ENCODE measurements around the gene TSBP1.

Gene TSBP1

DNA sequence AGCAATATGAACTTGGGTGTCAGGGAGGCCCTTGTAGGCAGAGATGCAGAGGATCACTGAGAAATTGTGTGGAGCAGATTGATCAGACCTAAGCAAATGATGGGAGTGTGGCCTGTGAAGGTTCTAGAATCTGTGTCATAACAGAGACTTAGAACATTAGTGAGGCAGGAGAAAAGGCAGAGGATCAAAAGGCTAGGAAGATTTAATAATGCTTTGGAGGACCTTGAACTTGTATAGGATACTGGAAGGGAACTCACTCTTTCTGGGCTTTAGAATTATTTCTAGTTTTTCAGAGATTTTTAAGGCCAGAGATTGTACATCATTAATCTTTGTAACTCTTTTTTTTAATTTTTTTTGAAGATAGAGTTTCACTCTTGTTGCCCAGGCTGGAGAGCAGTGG, at the start of gene TSBP1:
Gene TSBP1, minus strand, starts transcription at position 101 of the 400 bp plus-strand sequence. CDS start 197 bp downstream, outside the sequence.
- Histone ChIP-seq H3K27ac (no peak within 1 kb of the TSS), H3K4me3 (no peak within 1 kb of the TSS)

DNA sequence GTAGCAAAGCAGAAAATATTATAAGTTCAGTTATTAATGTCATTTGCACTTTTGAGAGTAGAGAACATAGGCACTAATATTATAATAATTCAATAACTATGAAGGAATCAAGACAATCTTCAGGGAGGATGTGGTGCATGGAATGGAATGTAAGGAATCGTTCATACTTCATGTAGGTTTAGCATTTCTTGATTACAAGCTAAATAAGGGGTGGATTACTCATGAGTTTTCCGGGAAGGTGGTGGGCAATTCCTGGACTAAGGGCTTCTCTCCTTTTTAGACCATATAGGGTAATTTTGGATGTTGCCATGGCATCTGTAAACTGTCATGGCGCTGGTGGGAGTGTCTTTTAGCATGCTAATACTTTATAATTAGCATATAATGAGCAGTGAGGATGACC, 44.3 kb upstream of the TSBP1 start:
- Histone ChIP-seq H3K27ac (no peak overlapping the region), H3K4me3 (no peak overlapping the region)

DNA sequence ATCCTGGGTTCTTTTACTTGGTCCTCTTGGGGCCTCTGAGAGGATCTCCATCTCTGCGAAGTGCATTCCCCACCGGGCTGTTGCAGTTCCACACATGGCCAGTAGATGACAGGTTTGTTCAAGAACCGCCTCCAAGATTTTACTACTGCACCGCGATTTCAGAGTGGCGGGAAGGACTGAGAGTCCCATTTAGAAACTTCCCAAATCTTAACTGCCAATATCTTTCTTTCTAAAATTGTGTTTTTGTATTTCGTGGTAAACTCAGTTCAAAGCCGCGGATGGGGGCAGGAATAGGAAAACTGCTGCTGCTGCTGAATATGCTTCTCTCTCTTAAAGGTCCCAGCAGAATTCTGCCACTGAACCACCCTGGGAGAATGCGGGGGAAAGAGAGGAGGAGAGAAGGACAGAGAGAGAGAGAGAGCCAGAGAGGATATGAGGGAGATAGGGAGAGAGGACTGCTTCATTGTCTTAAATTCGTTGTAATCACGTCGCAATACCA, 43.9 kb upstream of the TSBP1 start:
- Histone ChIP-seq H3K4me3 (no peak overlapping the region), H3K27ac (no peak overlapping the region)

GRCh38 chr6:32413427-32414047, 41.8 kb upstream of the TSBP1 start:
- Histone ChIP-seq H3K4me3 (no peak overlapping the region), H3K27ac (no peak overlapping the region)

DNA sequence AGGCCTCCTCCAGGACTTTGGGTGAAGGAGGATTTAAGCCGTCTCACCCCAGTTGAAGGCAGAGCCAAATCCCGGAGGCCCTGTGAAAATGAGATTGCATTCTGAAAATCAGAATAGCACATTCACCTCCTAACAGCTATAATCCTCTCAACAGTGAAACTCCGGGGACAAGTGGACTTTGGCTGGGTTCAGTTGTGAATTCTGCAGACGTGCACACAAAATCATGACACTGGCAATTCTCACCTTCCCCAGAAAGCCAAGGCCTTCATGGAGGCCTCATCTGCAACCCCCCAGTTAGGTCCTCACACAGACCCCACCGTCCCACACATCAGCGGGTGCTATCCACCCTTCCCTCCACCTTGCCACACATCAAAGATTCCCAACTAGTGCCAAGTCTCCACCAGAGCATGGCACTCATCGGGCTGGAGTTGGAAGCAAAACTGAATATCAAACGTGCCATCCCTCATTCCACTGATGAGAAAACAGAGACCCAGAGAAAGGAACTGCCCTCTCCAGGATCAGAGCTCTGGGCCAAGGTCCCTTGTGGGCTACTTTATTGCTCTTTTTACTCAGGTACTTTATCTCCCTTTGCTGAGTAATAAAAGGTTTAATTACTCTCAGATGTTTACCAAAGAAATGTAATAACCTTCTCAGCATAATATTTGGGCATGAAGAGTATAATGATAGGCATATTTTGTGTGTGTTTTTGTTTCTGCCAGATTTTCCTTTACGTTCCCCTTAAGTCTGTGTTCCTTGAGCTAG, 40.0 kb upstream of the TSBP1 start:
- no peak overlapping the region for H3K4me3 ChIP-seq
- H3K27ac ChIP-seq = no peak overlapping the region

DNA sequence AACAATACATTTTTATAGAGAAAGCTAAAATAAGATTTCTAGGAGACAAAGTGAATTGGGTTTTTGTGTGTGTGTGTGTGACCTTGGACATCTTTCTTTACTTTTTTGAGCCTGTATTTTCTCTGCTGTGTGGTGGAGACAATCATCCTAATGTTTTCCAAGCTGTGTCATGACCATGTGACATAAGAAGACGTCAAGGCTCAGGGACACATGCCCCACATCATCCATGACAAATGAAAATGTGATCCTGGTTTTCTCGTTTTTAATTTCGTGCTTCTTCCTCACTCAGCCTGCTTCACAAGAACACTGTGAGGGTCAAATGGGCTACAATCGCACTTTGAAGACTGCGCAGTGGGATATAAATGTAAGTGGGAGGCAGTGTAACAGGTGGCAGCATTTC, 39.2 kb upstream of the TSBP1 start:
- Histone ChIP-seq H3K27ac (no peak overlapping the region), H3K4me3 (no peak overlapping the region)

DNA sequence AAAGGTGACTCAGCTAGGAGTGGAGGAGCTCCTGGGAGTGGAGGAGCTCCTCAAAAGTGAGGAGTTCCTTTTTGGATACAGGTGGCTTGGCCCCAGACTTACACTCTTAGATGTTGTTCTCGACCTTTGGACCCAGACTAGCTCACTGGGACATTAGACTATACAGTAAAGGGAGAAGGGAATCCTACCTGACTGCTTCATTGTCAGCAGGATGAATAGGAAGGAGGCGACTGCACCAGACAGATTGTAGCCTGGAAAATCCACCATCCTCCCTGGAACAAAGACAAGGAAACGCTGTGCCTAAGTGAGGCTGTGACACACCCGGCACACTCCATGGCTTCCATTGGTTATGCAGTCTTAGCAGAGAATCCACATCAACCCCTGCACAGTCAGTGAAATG, 35.2 kb upstream of the TSBP1 start, which contains the start of gene BTNL2:
Gene BTNL2, minus strand, starts transcription at position 325 of the 400 bp plus-strand sequence. Its CDS starts 58 bp downstream, at position 267.
- no peak within 1 kb of the TSS for H3K4me3 ChIP-seq
- H3K27ac ChIP-seq = no peak within 1 kb of the TSS

DNA sequence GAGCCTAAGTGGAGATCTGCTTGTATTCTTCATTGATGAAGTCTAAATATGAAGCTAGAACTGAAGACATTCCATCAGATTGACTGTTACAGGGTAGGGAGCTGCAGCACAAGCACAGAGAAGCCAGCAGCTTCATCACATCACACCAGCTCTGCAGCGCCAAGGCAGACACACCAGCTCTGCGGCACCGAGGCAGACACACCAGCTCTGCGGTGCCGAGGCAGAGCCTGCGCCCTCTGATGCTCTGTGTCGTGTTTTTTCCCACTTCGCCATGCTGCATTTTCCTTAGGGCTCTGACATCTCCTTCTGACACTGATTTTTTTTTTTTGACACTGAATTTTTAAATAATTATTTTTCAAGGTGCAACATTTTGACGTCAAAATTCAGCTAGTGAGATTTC, 34.5 kb upstream of the TSBP1 start:
- no peak overlapping the region for H3K4me3 ChIP-seq

DNA sequence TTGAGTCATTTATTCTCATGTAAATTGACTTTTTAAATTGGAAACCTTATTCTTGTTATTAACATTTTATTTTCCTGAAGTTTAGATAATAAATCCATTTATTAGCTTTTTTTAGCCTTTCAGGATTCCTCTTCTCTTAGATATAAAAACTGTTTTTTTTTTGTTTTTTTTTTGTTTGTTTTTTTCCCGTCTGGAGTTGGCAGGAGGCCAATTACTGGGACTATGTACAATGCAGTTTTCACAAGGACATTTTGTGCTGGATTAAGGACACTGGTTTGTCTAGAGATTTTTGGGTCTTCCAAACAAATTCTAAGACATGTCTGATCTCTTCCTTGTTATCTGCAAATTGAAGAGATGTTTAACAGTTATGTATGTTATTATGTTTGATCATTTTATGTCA, 34.0 kb upstream of the TSBP1 start:
- H3K4me3 ChIP-seq = no peak overlapping the region

More for the DNA sequence above, 34.5 kb upstream of the TSBP1 start:
- no peak overlapping the region for H3K27ac ChIP-seq

GRCh38 chr6:32402812-32403211, 31.1 kb upstream of the TSBP1 start:
- Histone ChIP-seq H3K4me3 (no peak overlapping the region), H3K27ac (no peak overlapping the region)

More for the DNA sequence above, 34.0 kb upstream of the TSBP1 start:
- no peak overlapping the region for H3K27ac ChIP-seq

DNA sequence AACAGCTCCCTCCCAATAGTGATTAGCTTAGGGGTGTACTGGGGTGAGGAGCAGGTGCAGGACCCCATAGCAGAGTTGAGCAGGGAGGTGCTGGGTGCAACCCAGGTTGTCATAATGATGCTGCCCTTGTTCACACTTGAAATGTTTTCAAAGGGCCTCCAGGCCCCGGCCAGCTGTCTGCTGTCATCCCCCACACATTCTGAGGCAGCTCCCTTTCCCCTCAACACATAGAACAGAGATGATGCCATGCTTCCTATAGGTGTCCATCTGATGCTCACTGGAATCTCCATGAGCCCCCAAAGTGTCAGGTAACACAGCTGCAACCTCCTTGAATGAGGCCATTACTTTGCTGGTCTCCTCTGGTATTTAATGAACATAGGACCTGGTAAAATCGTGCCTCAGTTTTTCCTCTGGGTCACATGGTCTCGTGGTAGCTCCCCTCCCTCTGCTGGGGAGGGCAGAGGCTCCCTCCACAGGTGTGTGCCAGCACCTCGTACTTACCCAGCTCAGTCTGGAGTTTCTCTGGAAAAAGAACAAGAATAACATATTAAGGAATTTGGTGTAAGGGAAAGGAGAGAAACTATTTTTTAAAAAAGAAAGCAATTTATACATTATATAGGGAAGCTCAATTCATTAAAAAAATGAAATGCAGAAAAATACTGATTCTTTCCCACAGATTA, 29.7 kb upstream of the TSBP1 start:
- Histone ChIP-seq H3K27ac (no peak overlapping the region), H3K4me3 (no peak overlapping the region)

- Histone ChIP-seq H3K4me3 (no peak overlapping the region), H3K27ac (no peak overlapping the region)
Observed at GRCh38 chr6:32397252-32397920, 25.7 kb upstream of the TSBP1 start.

- no peak overlapping the region for H3K27ac ChIP-seq
- no peak overlapping the region for H3K4me3 ChIP-seq
Observed at GRCh38 chr6:32396028-32396427, 24.3 kb upstream of the TSBP1 start.

- Histone ChIP-seq H3K4me3 (no peak overlapping the region), H3K27ac (peak overlapping the region in 16 of 21 experiments; percentile 4 to 78 (median 66))
Observed at GRCh38 chr6:32393665-32394420, 22.1 kb upstream of the TSBP1 start.

- H3K4me3 ChIP-seq = no peak overlapping the region
- H3K27ac ChIP-seq = no peak overlapping the region
Observed at GRCh38 chr6:32391505-32391904, 19.8 kb upstream of the TSBP1 start.

DNA sequence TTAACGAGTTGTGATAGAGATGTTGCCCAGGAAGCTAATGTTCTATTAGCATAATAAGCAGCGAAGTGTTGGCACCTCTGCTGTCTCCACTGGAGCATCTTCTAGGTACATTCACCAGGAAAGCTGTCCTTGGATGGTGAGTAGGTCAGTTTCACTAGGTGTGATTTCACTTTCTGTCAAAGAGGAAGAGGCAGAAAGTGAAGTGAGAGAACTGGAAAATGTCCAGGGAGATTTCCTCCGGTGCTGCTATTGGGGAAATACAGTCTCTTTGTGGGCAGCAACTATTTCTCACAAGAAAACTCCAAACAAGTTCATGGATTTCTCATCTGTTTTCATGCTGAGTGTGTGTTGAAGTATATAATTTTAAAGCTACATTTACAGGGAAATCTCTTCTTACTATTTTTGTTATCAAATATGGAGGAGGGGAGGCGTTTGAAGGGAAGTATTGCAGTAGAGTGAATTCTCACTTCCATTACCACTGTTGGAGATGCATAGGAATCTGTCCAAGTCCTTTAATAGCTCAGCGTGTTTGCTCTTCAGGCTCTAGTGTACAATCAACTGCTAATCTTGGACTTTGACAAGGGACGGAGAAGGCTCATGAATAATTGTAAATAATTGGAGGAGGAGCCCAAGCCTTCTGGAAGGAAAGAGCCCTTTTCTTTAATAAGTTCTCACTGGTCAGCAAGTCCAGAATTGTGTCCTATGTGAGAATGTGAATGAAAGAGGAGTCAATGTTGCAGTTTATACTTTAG, 16.1 kb upstream of the TSBP1 start:
- Histone ChIP-seq H3K27ac (no peak overlapping the region), H3K4me3 (no peak overlapping the region)

DNA sequence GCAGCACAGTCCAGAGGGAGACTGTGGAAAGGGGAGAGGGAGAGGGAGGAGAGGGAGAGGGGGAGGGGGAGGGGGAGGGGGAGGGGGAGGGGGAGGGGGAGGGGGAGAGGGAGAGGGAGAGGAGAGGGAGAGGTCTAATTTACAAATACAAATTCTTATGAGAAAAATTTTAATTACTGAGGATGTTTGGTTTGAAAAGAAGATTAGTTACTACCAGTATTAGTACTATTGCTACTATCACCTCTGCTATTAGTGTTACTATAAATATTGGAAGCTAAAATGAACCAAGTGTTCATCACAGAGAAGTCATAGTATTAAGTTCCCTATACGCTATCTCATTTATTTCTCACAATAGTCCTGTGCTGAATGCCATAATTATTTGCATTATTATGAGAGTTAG, 14.3 kb upstream of the TSBP1 start:
- Histone ChIP-seq H3K27ac (no peak overlapping the region), H3K4me3 (no peak overlapping the region)

DNA sequence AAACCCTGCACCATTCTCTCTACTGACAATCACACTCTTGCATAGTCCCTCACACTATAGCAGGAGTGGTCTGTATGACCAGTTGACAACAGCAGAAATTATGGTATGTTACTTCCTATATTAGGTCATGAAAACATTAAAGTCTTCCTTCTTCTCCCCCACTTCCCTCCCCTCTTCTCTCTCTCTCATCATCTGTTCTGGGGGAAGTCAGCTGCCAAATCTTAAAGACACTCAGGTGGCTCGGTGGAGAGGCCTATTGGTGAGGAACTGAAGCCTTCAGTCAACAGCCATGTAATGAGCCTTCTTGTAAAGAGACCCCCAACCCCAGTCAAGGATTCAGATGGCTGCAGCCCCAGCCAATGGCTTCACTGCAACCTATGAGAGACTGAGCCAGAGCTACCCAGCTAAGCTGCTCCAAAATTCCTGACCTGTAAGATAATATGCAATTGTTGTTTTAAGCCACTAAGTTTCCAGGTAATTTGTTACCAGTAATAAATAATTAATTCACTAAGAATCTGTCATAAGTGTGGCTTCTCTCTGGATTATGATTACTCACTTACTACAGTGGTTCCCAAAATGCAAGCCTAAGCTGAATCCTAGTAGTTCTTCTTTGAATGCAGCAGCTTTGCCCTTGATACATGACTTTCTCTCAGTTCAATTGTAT, 11.2 kb upstream of the TSBP1 start:
- no peak overlapping the region for H3K4me3 ChIP-seq
- no peak overlapping the region for H3K27ac ChIP-seq
